HepG2 (cell line): Measurements from ENCODE around the gene PRDX3. TPM values are rescaled to one million over a fixed set of nuclear protein-coding genes. Genes with fewer than 3 reads are reported as not detected.

Experiments
- AHR ChIP-seq: IDR thresholded peaks from 2 replicates; pipeline ENCODE4 v1.6.1; 2018; ENCODE audit warnings: missing genetic modification reagents, missing compliant biosample characterization
- DNMT3B ChIP-seq: conservative IDR thresholded peaks from 2 replicates; pipeline ENCODE4 v1.6.1; 2016; ENCODE audit warnings: missing biosample characterization, control low read depth
- FOXP4 ChIP-seq: sonication (generic); formaldehyde crosslinking; IDR thresholded peaks from 2 replicates; pipeline ENCODE4 v1.4.0; 2020; ENCODE audit warnings: missing genetic modification reagents
- HOXA3 ChIP-seq: sonication (generic); formaldehyde crosslinking; IDR thresholded peaks from 2 replicates; pipeline ENCODE4 v1.5.0; 2020; ENCODE audit warnings: missing genetic modification reagents
- JUNB ChIP-seq: sonication (generic); formaldehyde crosslinking; IDR thresholded peaks from 2 replicates; pipeline ENCODE4 v1.8.0; 2022; ENCODE audit warnings: missing genetic modification reagents, mild to moderate bottlenecking, borderline replicate concordance
- MAFF ChIP-seq: IDR thresholded peaks from 2 replicates; pipeline ENCODE4 v1.6.1; 2011; ENCODE audit warnings: low read depth, low read length, improper control_type of control experiment
- MAX ChIP-seq: IDR thresholded peaks from 2 replicates; pipeline ENCODE4 v1.6.1; 2012; ENCODE audit warnings: inconsistent platforms
- MEIS2 ChIP-seq: sonication (generic); formaldehyde crosslinking; IDR thresholded peaks from 2 replicates; pipeline ENCODE4 v1.9.0; 2021; ENCODE audit warnings: mild to moderate bottlenecking, missing genetic modification reagents
- MYNN ChIP-seq: sonication (generic); formaldehyde crosslinking; IDR thresholded peaks from 2 replicates; pipeline ENCODE4 v1.4.0; 2020; ENCODE audit warnings: mild to moderate bottlenecking, low read depth, missing genetic modification reagents
- ONECUT2 ChIP-seq: sonication (generic); formaldehyde crosslinking; IDR thresholded peaks from 2 replicates; pipeline ENCODE4 v1.4.0; 2020; ENCODE audit warnings: missing genetic modification reagents
- PPARG ChIP-seq: conservative IDR thresholded peaks from 2 replicates; pipeline ENCODE4 v1.6.1; 2016; ENCODE audit warnings: missing biosample characterization, missing genetic modification reagents
- PRMT3 ChIP-seq: sonication (generic); formaldehyde crosslinking; IDR thresholded peaks from 2 replicates; pipeline ENCODE4 v1.8.1; 2022; ENCODE audit warnings: low read depth, mild to moderate bottlenecking, moderate library complexity, missing genetic modification reagents, borderline replicate concordance
- SATB2 ChIP-seq: sonication (generic); formaldehyde crosslinking; IDR thresholded peaks from 2 replicates; pipeline ENCODE4 v1.5.0; 2020; ENCODE audit warnings: missing genetic modification reagents
- SIX1 ChIP-seq: sonication (generic); formaldehyde crosslinking; IDR thresholded peaks from 2 replicates; pipeline ENCODE4 v1.4.0; 2020; ENCODE audit warnings: missing genetic modification reagents, borderline replicate concordance
- TFDP2 ChIP-seq: sonication (generic); formaldehyde crosslinking; IDR thresholded peaks from 2 replicates; pipeline ENCODE4 v1.4.0; 2020; ENCODE audit warnings: missing genetic modification reagents
- TOE1 ChIP-seq: sonication (generic); formaldehyde crosslinking; IDR thresholded peaks from 2 replicates; pipeline ENCODE4 v1.4.0; 2020; ENCODE audit warnings: mild to moderate bottlenecking, missing genetic modification reagents
- ZMYM3 ChIP-seq: sonication (generic); formaldehyde crosslinking; IDR thresholded peaks from 2 replicates; pipeline ENCODE4 v1.5.1; 2020; ENCODE audit warnings: mild to moderate bottlenecking, missing genetic modification reagents
- ZNF350 ChIP-seq: sonication (generic); formaldehyde crosslinking; IDR thresholded peaks from 2 replicates; pipeline ENCODE4 v1.4.0; 2020; ENCODE audit warnings: mild to moderate bottlenecking, low read depth, missing genetic modification reagents, borderline replicate concordance
- ZNF496 ChIP-seq: sonication (generic); formaldehyde crosslinking; IDR thresholded peaks from 2 replicates; pipeline ENCODE4 v1.8.1; 2023; ENCODE audit warnings: mild to moderate bottlenecking, moderate library complexity, missing genetic modification reagents; ENCODE audit not compliant: insufficient replicate concordance
- ZNF768 ChIP-seq: sonication (generic); formaldehyde crosslinking; IDR thresholded peaks from 2 replicates; pipeline ENCODE4 v1.4.0; 2020; ENCODE audit warnings: missing genetic modification reagents
- polyA plus RNA-seq, 8 experiments: library from polyadenylated mRNA; depleted of rRNA in 3 of 8; stranded (reverse) in 7 of 8; unstranded in 1 of 8; fragments of >200 nt; fragmentation: Illumina TruSeq in 4 of 8; extraction: Trizol in 4 of 8; gene quantifications; 2 replicates each; pipeline versions ENCODE4 v1.2.1 to v1.2.3, GENCODE V29; 2011 to 2016; ENCODE audit warnings: low read depth in 4 of 8, missing spikeins in 1 of 8, mixed read lengths in 1 of 8; ENCODE audit not compliant: insufficient read depth in 1 of 8
- total RNA-seq, 5 experiments: library from RNA; depleted of rRNA; stranded (reverse); fragments of >200 nt; fragmentation: Illumina TruSeq; extraction: Trizol; gene quantifications; 2 replicates each; pipeline ENCODE4 v1.2.3, GENCODE V29; 2016; ENCODE audit warnings: low read depth in 1 of 5

PRDX3 gene
- total and polyA plus RNA-seq, 2 of the 13 experiments (the other 11 are each of a cell fraction or from before 2014, with no cell fraction given) = 407 to 565 TPM

- TF ChIP-seq FOXP4 (CRISPR knock-in tag) = peak; percentile 3; the same call in 1 of the 2 replicates
- no peak for TF ChIP-seq JUNB (CRISPR knock-in tag)
- TF ChIP-seq HOXA3 (CRISPR knock-in tag) = peak; percentile 11; the same call in 1 of the 2 replicates
- peak; percentile 79; the same call in 1 of the 2 replicates for TF ChIP-seq PRMT3 (CRISPR knock-in tag)
- TF ChIP-seq MYNN = no peak
- TF ChIP-seq MAX = peak; percentile 99
- TF ChIP-seq ONECUT2 (CRISPR knock-in tag) = peak; percentile 16; the same call in 1 of the 2 replicates
- TF ChIP-seq ZNF768 = peak; percentile 57; the same call in 1 of the 2 replicates
- TF ChIP-seq TFDP2 (CRISPR knock-in tag) = peak; percentile 61; the same call in 1 of the 2 replicates
- peak; percentile 20; the same call in 1 of the 2 replicates for TF ChIP-seq MEIS2 (CRISPR knock-in tag)
- TF ChIP-seq ZNF496 (CRISPR knock-in tag) = no peak
- no peak for TF ChIP-seq MAFF
- 0 out of 2 replicates have a peak, but pooled peaks have one; percentile 9 for TF ChIP-seq PPARG (CRISPR knock-in tag)
- peak; percentile 43; the same call in 1 of the 2 replicates for TF ChIP-seq SIX1 (CRISPR knock-in tag)
- TF ChIP-seq AHR (CRISPR knock-in tag) = peak; percentile 94
- no peak for TF ChIP-seq SATB2 (CRISPR knock-in tag)
- TF ChIP-seq TOE1 (CRISPR knock-in tag) = 0 out of 2 replicates have a peak, but pooled peaks have one; percentile 18
- no peak for TF ChIP-seq DNMT3B (CRISPR knock-in tag)
- TF ChIP-seq ZNF350 (CRISPR knock-in tag) = peak; percentile 80
- 0 out of 2 replicates have a peak, but pooled peaks have one; percentile 16 for TF ChIP-seq ZMYM3
Measured at GRCh38 chr10:119165171-119166117, 13.2 kb downstream of the PRDX3 start, which contains the start of gene SFXN4 (continued).
